ENCODE measurements around the gene PHACTR3. TPM values are rescaled to one million over a fixed set of nuclear protein-coding genes. Genes with fewer than 3 reads are reported as not detected.

PHACTR3 gene
- total RNA-seq, 1 donor from 2014 or later, result 0.06 TPM

DNA sequence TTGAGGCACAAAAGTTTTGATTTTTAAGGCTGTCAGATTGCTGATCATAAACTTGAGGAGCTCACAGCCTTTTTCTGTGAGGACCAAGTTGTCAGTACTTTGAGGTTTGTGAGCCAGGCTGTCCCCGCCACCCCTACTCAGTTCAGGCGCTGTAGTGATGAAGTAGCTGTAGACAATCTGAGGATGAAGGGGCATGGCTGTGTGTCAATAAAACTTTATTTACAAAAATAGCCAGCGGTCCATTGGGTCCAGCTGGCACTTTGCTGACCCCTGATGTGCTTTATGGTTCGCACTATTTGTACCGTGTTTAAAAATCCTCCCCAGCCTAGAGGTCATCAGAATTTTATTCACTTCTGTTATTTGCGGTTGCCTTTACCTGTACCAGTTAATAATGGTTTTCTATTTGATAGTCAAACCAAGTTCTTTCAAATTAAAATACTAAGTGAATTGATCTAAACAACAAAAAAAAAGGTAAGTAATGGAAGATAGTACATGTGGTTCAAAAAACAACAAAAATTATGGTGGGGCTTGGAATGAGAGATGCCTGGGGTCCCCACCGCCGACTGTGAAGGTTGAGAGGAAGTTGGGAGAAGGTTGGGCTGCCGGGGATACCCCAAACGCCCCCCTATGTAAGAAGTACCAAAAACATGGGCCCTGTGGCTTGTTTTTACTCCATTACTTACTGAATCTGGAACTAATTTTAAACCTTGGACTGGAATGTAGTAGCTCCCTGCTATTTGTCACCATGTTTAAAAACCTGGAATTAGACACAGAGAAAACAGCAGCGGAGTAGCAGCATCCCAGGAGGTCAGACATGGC is 205.5 kb downstream of the PHACTR3 start:
- TF ChIP-seq, protein P1, sequence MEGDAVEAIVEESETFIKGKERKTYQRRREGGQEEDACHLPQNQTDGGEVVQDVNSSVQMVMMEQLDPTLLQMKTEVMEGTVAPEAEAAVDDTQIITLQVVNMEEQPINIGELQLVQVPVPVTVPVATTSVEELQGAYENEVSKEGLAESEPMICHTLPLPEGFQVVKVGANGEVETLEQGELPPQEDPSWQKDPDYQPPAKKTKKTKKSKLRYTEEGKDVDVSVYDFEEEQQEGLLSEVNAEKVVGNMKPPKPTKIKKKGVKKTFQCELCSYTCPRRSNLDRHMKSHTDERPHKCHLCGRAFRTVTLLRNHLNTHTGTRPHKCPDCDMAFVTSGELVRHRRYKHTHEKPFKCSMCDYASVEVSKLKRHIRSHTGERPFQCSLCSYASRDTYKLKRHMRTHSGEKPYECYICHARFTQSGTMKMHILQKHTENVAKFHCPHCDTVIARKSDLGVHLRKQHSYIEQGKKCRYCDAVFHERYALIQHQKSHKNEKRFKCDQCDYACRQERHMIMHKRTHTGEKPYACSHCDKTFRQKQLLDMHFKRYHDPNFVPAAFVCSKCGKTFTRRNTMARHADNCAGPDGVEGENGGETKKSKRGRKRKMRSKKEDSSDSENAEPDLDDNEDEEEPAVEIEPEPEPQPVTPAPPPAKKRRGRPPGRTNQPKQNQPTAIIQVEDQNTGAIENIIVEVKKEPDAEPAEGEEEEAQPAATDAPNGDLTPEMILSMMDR (conservative IDR thresholded peaks at IDR 0.05; ENCODE audit: low read depth, low read length), result no peak
- DNase-seq (ENCODE audit: low read depth), result no peak
- no peak overlapping the region for H3K4me3 ChIP-seq (ENCODE audit: low read depth, low read length)

DNA sequence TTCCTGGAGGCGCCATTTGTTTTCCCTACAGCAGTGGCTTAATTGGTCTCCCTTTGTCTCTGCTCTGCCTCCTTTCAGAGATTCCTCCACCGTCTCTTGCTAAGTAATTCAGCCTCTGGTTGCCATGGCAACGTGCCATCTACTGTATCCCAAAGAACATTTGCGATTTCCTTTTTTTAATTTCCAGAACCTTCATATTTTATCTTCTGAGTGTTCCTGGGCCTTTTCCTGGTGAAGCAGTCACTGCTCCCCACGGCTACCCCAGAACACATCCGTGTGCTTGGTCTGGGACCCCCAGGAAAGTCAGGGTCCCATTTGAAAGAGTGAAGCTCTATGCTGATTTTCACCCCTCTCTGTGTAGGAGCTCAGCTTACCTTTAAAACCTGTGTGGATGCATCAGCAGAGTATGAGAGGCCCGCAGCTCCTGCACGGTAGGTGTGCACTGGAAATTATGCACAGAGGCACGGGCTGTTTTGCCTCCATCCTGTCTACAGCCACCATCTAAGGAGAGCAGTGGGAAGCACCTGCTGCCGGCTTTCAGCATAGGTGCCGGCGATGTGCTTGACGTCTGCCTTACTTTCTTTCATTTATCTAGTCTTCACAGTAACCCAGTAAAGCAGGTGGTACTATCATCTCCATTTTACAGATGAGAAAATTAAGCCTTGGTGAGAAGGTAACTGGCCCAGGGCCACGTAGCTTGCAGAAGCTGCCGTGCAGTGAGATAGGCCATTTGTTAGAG is 206.3 kb downstream of the PHACTR3 start:
- no peak overlapping the region for H3K4me3 ChIP-seq (ENCODE audit: low read depth, low read length)
- TF ChIP-seq, protein P1 (conservative IDR thresholded peaks at IDR 0.05; ENCODE audit: low read depth, low read length), result no peak
- DNase-seq (ENCODE audit: low read depth), result no peak

DNA sequence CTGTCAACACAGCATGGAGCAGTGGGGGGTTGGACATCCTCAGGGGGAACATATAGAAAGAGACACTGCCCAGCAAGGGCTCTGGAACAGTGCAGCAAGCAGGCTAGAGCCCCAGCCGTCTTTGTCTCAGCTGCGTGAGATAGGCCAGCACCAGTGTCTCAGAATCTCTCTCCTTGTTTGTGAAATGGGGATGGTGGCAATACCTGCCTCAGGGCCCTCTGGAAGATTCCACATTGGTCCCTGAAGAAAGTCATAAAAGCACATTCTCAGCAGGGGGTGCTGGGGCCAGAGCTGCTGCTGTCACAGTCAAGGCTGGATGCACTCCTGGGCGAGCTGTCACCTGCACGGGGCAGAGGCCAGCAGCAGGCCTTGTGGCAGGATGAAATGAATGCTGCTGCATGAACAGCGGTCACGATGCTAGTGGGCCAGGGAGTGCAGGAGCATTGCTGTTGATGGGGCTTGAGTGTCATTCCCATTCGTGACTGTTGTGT is 207.4 kb downstream of the PHACTR3 start:
- no peak overlapping the region for H3K4me3 ChIP-seq (ENCODE audit: low read depth, low read length)
- no peak for DNase-seq (ENCODE audit: low read depth)
- TF ChIP-seq, protein P1 (conservative IDR thresholded peaks at IDR 0.05; ENCODE audit: low read depth, low read length), result no peak

DNA sequence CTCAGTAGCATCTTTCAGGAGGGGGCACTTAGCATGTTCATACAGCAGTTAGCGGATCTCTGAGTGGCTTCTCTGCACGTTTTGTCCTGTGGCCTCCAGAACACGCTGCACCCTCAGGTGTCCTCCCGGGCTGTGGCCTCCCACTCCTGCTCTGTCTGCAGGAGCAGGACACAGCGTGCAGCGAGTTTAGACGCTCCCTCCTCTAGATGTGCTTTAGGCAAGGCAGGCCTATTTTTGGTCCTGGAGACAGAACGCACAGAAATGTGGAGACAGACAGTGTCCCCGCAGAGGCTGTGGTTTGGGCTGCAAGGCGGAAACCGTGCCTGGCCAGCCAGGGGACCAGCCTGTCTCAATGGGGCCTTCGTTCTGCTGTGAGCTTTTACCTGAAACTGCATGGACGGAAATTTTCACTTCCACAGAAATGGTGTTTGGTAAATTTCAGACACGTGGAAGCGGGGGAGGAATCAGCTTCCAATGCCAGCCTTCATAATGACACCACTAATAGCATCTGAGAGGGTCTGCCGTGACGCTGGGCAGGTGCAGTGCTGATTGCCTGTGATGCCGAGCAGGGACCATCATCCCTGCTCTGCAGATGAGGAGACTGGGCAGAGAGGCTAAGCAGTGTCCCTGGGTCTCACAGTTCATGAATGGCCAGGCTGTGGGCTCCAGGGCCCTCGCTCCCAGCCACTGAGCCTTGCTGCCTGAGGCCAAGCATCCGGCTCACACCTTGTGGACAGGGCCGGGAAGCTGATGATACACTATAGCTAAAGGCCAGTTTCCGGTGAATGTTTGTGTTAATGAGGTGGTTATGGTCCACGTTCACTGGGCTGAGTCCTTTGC is 208.2 kb downstream of the PHACTR3 start:
- H3K4me3 ChIP-seq (ENCODE audit: low read depth, low read length), result no peak overlapping the region
- TF ChIP-seq, protein P1 (conservative IDR thresholded peaks at IDR 0.05; ENCODE audit: low read depth, low read length), result no peak
- DNase-seq (ENCODE audit: low read depth), result no peak

DNA sequence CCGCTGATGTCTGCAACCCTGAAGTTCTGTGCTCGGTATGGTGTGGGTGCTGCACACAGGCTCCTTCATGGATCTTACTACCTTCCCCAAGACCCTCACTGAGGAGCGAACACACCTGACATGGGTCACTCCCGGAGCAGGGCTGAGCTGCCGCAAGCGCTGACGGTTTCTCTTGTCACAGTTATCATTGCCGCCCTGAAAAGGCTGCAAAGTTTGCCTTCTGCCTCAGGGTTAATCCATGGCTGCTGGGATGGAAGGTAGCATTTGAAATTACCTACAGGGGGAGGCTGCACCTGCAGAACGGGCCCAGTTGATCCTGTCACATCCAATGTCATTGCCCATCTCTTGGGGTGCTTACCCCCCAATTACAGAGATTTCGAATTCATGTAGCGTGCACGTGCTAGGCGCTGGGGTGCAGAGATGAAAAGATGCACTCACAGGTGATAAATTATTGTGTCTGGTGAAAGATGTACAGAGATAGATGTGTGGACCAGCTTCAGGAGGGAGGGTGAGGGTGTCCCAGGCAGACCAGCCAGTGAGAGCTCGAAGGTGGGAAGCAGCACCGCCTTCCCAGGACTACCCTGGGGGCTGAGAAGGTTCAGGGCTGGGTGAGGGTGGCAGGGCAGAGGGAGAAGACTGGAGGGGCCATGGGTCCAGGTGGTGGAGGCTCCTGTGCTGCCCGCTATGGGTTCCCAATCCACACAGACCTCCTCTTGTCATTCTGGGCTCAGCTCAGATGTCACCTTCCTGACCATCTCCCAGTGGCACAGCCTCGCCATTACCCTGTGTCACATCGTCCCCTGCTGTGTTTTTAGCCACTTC is 209.0 kb downstream of the PHACTR3 start:
- no peak overlapping the region for H3K4me3 ChIP-seq (ENCODE audit: low read depth, low read length)
- TF ChIP-seq, protein P1 (conservative IDR thresholded peaks at IDR 0.05; ENCODE audit: low read depth, low read length), result no peak

More for the DNA sequence above, 209.0 kb downstream of the PHACTR3 start:
- no peak for DNase-seq (ENCODE audit: low read depth)
